Ascending aorta (tissue), 2 donors: ENCODE measurements around the gene KSR1. TPM values are rescaled to one million over a fixed set of nuclear protein-coding genes. Genes with fewer than 3 reads are reported as not detected.
"Not testable (repeated sequence)": the region's sequence is repeated elsewhere in the genome, so short reads cannot be mapped to it uniquely, and the experiment has no call there.

ENCODE experiments used
- DNase-seq, 2 donors: peaks; one replicate each; pipeline ENCODE4 v3.0.0-alpha.2; 2019; ENCODE audit warnings: low spot score in 2 of 2
- H3K27ac ChIP-seq, 2 donors: fragments of 200-600 bp; sonication (generic); one replicate each; pipeline ENCODE4 v1.5.1; 2016 to 2017; ENCODE audit warnings: mild to moderate bottlenecking in 1 of 2
- H3K27me3 ChIP-seq: fragments of 200-600 bp; sonication (generic); one replicate; pipeline ENCODE4 v1.5.1; 2017
- H3K36me3 ChIP-seq, 2 donors: fragments of 200-600 bp; sonication (generic); one replicate each; pipeline ENCODE4 v1.5.1; 2016
- H3K4me1 ChIP-seq, 2 donors: fragments of 200-600 bp; sonication (generic); one replicate each; pipeline ENCODE4 v1.5.1; 2016 to 2017; ENCODE audit warnings: mild to moderate bottlenecking in 1 of 2
- H3K4me3 ChIP-seq, 2 donors: fragments of 200-600 bp; sonication (generic); one replicate each; pipeline ENCODE4 v1.5.1; 2016 to 2017; ENCODE audit warnings: mild to moderate bottlenecking in 1 of 2
- H3K9me3 ChIP-seq, 2 donors: fragments of 200-600 bp; sonication (generic); one replicate each; pipeline ENCODE4 v1.5.1; 2016
- CTCF ChIP-seq, 3 experiments: fragments of 200-600 bp in 2 of 3; fragments of 450-650 bp in 1 of 3; sonication (generic) in 2 of 3; IDR thresholded peaks; one replicate each; pipeline ENCODE4 v1.5.1; 2016 to 2019; ENCODE audit warnings: antibody characterized with exemption in 3 of 3, mild to moderate bottlenecking in 1 of 3, moderate library complexity in 1 of 3
- intact Hi-C: fragments of 100-400 bp; cut with DNase I; formaldehyde crosslinking; loops from one replicate; pipeline ENCODE4 v1.15.1; 2023
- total RNA-seq: library from RNA; depleted of rRNA; stranded (reverse); fragments of >200 nt; gene quantifications from one replicate; pipeline ENCODE4 v1.1.0, GENCODE V29; 2016

KSR1 gene
- total RNA-seq, 1 donor from 2014 or later: 42.6 TPM

GRCh38 chr17:27630607-27631410 is 174.6 kb downstream of the KSR1 start, which contains the start of gene LGALS9:
LGALS9 (plus strand) TSS chr17:27631188; CDS start chr17:27631266, 78 bp downstream.
- DNase-seq: no peak
- Histone ChIP-seq H3K27me3 (no peaks in the 10 kb centered on the region), H3K4me3 (peak within 1 kb of the TSS in 1 of 2 donors; percentile 51), H3K27ac (peak within 1 kb of the TSS; percentile 11 to 59), H3K9me3 (no peaks in the 10 kb centered on the region), H3K36me3 (no peaks in the 10 kb centered on the region), H3K4me1 (peaks cover 2 to 12% of the 10 kb centered on the region in 2 donors)
- intact Hi-C loops: no loop called here
- no peak for TF ChIP-seq CTCF (IDR thresholded peaks at IDR 0.05)

- Histone ChIP-seq H3K4me1 (peaks cover 2 to 12% of the 10 kb centered on the region in 2 donors), H3K9me3 (no peaks in the 10 kb centered on the region), H3K27me3 (no peaks in the 10 kb centered on the region), H3K27ac (peak overlapping the region in 1 of 2 donors; percentile 32), H3K36me3 (no peaks in the 10 kb centered on the region), H3K4me3 (peak overlapping the region in 1 of 2 donors; percentile 51)
- TF ChIP-seq CTCF (IDR thresholded peaks at IDR 0.05): no peak
- intact Hi-C loops: no loop called here
- no peak for DNase-seq
Observed at GRCh38 chr17:27631411-27631760, 175.1 kb downstream of the KSR1 start.

GRCh38 chr17:27631897-27632725 is 175.9 kb downstream of the KSR1 start:
- Histone ChIP-seq H3K4me1 (peaks cover 2 to 12% of the 10 kb centered on the region in 2 donors), H3K36me3 (no peaks in the 10 kb centered on the region), H3K4me3 (peak overlapping the region in 1 of 2 donors; percentile 51), H3K27ac (peak overlapping the region; percentile 11 to 59), H3K27me3 (no peaks in the 10 kb centered on the region), H3K9me3 (no peaks in the 10 kb centered on the region)
- DNase-seq: no peak
- TF ChIP-seq CTCF (IDR thresholded peaks at IDR 0.05): no peak
- intact Hi-C loops: no loop called here

GRCh38 chr17:27632766-27633165 is 176.5 kb downstream of the KSR1 start:
- H3K36me3 ChIP-seq, H3K9me3 ChIP-seq, intact Hi-C loops, H3K27me3 ChIP-seq: not testable (repeated sequence)
- peak overlapping the region; percentile 11 to 59 for H3K27ac ChIP-seq
- peak overlapping the region in 1 of 2 donors; percentile 51 for H3K4me3 ChIP-seq
- H3K4me1 ChIP-seq: peaks cover 2 to 12% of the 10 kb centered on the region in 2 donors
- peak; percentile 71 to 83 for DNase-seq

GRCh38 chr17:27633312-27634025 is 177.2 kb downstream of the KSR1 start:
- no peak for TF ChIP-seq CTCF (IDR thresholded peaks at IDR 0.05)
- Histone ChIP-seq H3K9me3 (no peaks in the 10 kb centered on the region), H3K4me1 (peaks cover 2 to 12% of the 10 kb centered on the region in 2 donors), H3K36me3 (no peaks in the 10 kb centered on the region), H3K4me3 (no peak overlapping the region), H3K27me3 (no peaks in the 10 kb centered on the region), H3K27ac (peak overlapping the region; percentile 38 to 61)
- no peak for DNase-seq
- intact Hi-C loops: no loop called here
